Right lobe of liver (tissue), 6 donors: ENCODE data around the gene PRSS1. TPM values are rescaled to one million over a fixed set of nuclear protein-coding genes. Genes with fewer than 3 reads are reported as not detected.
"Not testable (repeated sequence)": the region's sequence is repeated elsewhere in the genome, so short reads cannot be mapped to it uniquely, and the experiment has no call there.

ENCODE experiments used
- ATAC-seq, 4 donors: fragments of 200-7000 bp; cut with Tn5 transposase; one replicate each; pipeline ENCODE4 v1.9.1; 2020; ENCODE audit warnings: mild to moderate bottlenecking in 4 of 4, moderate library complexity in 4 of 4
- DNase-seq, 3 donors: peaks; one replicate each; pipeline ENCODE4 v3.0.0-alpha.2; 2020
- H3K27ac ChIP-seq, 3 donors: fragments of 200-600 bp; one replicate each; pipeline ENCODE4 v1.8.0; 2022
- H3K27me3 ChIP-seq, 2 donors: fragments of 200-600 bp; one replicate each; pipeline ENCODE4 v1.8.0; 2022
- H3K36me3 ChIP-seq, 4 donors: fragments of 200-600 bp; sonication (generic) in 1 of 4; one replicate each; pipeline versions ENCODE4 v1.5.1 to v1.8.0; 2017 to 2022; ENCODE audit warnings: control low read depth in 1 of 4
- H3K4me1 ChIP-seq, 4 donors: fragments of 200-600 bp; sonication (generic) in 1 of 4; one replicate each; pipeline versions ENCODE4 v1.5.1 to v1.8.0; 2017 to 2022; ENCODE audit warnings: control low read depth in 1 of 4
- H3K4me3 ChIP-seq, 3 donors: fragments of 200-600 bp; one replicate each; pipeline ENCODE4 v1.8.0; 2022
- H3K9me3 ChIP-seq, 4 donors: fragments of 200-600 bp; sonication (generic) in 1 of 4; one replicate each; pipeline versions ENCODE4 v1.5.1 to v1.8.0; 2017 to 2022; ENCODE audit warnings: control low read depth in 1 of 4
- POLR2A ChIP-seq: fragments of 450-650 bp; IDR thresholded peaks from one replicate; pipeline ENCODE4 v1.6.1; 2017; ENCODE audit warnings: antibody characterized with exemption, mild to moderate bottlenecking
- WGBS: methylation state at CpG from one replicate; pipeline ENCODE4 v1.1.6; 2018; ENCODE audit warnings: low coverage, low lambda C conversion rate; ENCODE audit not compliant: insufficient coverage; ENCODE audit errors: missing lambda C conversion rate; 5-methylcytosine and 5-hydroxymethylcytosine counted together
- intact Hi-C, 2 donors: fragments of 100-400 bp; cut with DNase I; formaldehyde crosslinking; loops; one replicate each; pipeline versions ENCODE4 v1.11.2 to v1.14.1; 2022
- total RNA-seq, 6 experiments: library from RNA; depleted of rRNA in 2 of 6; stranded (reverse); fragments of >200 nt in 2 of 6; fragmentation: NEBNext Ultra II Directional in 3 of 6; extraction: Animal tissue kit (Norgen Biotek cat#: 25700) in 3 of 6; gene quantifications; one replicate each; pipeline versions ENCODE4 v1.1.0 to v1.2.4, GENCODE V29; 2016 to 2023
- TF ChIP-seq, protein P1 (sequence below), 4 donors: fragments of 200-600 bp in 3 of 4; fragments of 450-650 bp in 1 of 4; IDR thresholded peaks; one replicate each; pipeline versions ENCODE4 v1.5.1 to v1.8.0; 2016 to 2022; ENCODE audit warnings: antibody characterized with exemption in 4 of 4, mild to moderate bottlenecking in 2 of 4
- donor health status: DM: no; HTN: yes; CAD: no.
- donor health status: DM: no; HTN: no; CAD: no.
- donor health status: DM: no; HTN: no; CAD: no.
- donor health status: DM: no; HTN: yes; CAD: no.
- donor health status: DM: no; HTN: yes; CAD: no.

Gene PRSS1
- total RNA-seq, 6 experiments from 2014 or later: not detected

DNA sequence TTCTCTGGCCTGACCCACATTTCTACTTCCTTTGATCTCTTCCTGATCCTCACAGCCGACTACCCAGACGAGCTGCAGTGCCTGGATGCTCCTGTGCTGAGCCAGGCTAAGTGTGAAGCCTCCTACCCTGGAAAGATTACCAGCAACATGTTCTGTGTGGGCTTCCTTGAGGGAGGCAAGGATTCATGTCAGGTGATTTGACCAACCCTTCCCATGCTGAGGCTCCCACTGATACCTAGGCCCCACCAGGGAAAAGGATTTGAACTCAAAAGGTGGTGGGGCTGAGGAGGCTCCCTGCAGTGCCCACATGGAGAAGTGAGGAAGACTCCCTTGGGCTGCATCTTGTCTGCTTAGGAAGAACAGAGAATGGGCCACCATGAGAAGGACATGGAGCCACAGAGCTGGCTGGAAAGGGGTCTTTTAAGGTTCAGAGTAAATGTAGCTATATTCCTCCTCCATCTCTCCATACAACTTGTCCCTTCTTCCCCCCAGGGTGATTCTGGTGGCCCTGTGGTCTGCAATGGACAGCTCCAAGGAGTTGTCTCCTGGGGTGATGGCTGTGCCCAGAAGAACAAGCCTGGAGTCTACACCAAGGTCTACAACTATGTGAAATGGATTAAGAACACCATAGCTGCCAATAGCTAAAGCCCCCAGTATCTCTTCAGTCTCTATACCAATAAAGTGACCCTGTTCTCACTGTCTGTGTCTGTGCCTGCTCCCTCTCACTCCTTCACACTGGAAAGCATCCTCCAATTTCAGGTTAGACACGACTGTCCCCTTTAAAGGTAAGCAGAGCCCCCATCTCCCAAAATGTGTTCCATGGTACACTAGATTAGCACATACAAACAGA is 3.3 kb downstream of the PRSS1 start:
- Histone ChIP-seq H3K27me3 (no peaks in the 10 kb centered on the region), H3K36me3 (no peaks in the 10 kb centered on the region), H3K27ac (no peak overlapping the region), H3K4me3 (no peak overlapping the region), H3K4me1 (no peaks in the 10 kb centered on the region), H3K9me3 (no peaks in the 10 kb centered on the region)
- intact Hi-C loops: no loop called here
- DNase-seq: no peak
- ATAC-seq: no peak
- TF ChIP-seq POLR2A: no peak
- TF ChIP-seq, protein P1, sequence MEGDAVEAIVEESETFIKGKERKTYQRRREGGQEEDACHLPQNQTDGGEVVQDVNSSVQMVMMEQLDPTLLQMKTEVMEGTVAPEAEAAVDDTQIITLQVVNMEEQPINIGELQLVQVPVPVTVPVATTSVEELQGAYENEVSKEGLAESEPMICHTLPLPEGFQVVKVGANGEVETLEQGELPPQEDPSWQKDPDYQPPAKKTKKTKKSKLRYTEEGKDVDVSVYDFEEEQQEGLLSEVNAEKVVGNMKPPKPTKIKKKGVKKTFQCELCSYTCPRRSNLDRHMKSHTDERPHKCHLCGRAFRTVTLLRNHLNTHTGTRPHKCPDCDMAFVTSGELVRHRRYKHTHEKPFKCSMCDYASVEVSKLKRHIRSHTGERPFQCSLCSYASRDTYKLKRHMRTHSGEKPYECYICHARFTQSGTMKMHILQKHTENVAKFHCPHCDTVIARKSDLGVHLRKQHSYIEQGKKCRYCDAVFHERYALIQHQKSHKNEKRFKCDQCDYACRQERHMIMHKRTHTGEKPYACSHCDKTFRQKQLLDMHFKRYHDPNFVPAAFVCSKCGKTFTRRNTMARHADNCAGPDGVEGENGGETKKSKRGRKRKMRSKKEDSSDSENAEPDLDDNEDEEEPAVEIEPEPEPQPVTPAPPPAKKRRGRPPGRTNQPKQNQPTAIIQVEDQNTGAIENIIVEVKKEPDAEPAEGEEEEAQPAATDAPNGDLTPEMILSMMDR (IDR thresholded peaks at IDR 0.05): no peak
- WGBS: 41% methylated on average over 3 of the region's 3 CpGs

DNA sequence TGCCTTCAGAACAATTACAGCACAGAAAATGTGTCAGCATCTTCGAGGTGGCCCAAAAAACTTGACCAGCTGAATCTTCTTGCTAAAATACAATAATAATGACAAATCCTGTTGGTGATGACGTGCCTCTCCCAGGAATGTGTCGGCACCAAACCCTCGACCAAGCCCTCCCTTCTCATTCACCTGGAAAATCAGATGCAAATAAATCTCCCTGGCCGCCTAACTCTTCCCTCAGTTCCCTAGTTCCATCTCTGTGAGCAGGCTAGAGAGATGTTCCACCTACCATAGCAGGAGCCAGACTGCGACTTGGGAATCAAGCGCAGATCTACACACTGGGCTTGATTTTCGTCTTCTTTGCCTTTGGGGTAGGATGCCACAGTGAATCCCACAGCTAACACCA is 4.1 kb downstream of the PRSS1 start:
- ATAC-seq: no peak
- WGBS: 79% methylated on average over 8 of the region's 8 CpGs
- Histone ChIP-seq H3K36me3 (no peaks in the 10 kb centered on the region), H3K27ac (no peak overlapping the region), H3K4me1 (no peaks in the 10 kb centered on the region), H3K9me3 (no peaks in the 10 kb centered on the region), H3K4me3 (no peak overlapping the region), H3K27me3 (no peaks in the 10 kb centered on the region)
- intact Hi-C loops: no loop called here
- TF ChIP-seq, protein P1 (IDR thresholded peaks at IDR 0.05): no peak
- TF ChIP-seq POLR2A: no peak
- no peak for DNase-seq

DNA sequence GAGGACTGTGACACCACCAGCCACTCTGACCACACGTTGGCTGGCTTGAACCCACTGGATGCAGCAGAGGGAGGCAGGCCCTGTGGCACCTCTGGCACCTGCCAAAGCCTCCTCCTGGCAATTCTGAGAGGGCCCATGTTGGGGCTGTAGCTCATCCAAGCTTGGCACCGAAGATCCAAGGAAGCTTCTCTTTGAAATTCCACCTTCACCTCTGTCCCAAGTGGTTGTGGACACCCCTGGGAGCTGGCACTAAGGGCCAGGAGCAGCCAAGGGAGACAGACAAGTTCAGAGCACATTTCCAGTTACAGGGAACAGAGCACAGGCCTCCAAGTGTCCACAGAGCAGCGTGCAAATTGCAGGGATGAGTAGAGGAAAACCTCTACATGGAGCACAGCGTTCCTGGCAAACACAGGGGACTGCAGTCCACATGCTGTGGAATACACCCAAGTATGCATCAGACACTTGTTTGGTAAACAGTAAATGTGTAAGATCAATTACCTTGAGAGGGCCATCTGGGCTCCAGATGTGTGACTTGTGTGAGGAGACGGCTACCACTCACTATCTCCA is 4.7 kb downstream of the PRSS1 start:
- H3K9me3 ChIP-seq, intact Hi-C loops, H3K4me3 ChIP-seq, ATAC-seq, H3K27ac ChIP-seq, H3K4me1 ChIP-seq, H3K27me3 ChIP-seq, DNase-seq, H3K36me3 ChIP-seq: not testable (repeated sequence)
- WGBS: 58% methylated on average over 4 of the region's 5 CpGs

DNA sequence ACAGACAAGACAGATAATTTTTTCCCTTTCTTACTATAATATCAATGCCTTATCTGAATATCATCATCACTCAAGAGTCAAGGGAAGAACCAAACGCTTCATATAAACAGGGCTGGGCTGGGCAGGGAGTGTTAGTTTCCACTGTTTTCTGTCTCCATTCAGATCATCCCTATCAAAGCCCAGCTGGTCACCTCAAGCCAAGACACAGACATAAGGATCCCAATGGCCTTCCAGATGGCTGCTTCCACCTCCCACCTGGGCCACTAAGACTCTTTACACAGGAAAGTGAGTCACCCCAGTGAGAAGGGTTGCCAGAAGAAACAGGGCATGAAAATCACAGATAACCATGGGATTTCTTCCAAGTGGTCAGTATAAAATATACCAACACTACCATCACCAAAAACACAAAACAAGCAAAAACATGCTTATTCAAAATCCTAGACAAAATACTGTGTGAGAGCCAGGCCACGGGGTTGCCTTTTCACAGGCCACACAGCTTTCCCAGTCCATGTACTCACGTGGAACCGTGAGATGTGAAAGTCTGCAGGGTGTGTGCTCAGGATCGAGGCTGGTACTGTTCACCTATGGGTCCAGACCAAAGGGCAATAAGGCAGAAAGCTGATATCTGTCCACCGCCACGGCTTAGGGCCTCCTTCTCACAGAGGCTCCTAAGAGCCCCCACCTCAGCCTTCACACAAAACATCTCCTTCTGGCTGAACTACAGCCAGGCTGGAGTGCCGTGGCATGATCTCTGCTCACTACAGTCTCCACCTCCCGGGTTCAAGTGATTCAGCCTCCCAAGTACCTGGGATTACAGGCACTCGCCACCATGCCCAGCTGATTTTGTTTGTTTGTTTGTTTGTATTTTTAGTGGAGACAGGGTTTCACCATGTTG is 5.7 kb downstream of the PRSS1 start:
- ATAC-seq (peak in 1 of 4 donors; percentile 8), DNase-seq (no peak)
- TF ChIP-seq, protein P1 (IDR thresholded peaks at IDR 0.05): no peak
- no peak for TF ChIP-seq POLR2A
- Histone ChIP-seq H3K36me3 (no peaks in the 10 kb centered on the region), H3K4me1 (no peaks in the 10 kb centered on the region), H3K27me3 (no peaks in the 10 kb centered on the region), H3K9me3 (no peaks in the 10 kb centered on the region), H3K4me3 (no peak overlapping the region), H3K27ac (no peak overlapping the region)
- intact Hi-C loops: no loop called here
- 63% methylated on average over 2 of the region's 10 CpGs for WGBS

DNA sequence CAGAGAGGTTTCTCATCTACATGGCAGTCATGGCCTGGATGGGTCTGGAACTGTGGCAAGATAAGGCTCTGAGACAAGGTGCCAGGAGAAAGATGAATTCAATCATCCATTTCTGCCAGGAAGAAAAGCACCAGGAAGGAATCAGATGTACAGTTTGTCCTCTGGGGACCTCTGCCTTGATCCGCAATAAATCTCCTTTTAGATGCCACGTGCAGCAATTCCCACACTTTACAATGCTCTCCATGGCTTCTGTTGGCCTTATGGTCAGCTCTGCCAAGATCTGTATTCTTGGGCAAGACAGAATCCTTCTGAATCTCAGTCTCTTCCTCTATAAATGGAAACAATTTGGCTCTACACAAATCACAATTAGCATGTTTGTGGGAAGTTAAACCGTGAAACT is 9.0 kb downstream of the PRSS1 start:
- H3K36me3 ChIP-seq, intact Hi-C loops, DNase-seq, H3K27me3 ChIP-seq, H3K27ac ChIP-seq, H3K9me3 ChIP-seq, H3K4me3 ChIP-seq, H3K4me1 ChIP-seq, ATAC-seq: not testable (repeated sequence)
- WGBS: 66% methylated on average over 3 of the region's 3 CpGs
